NCI-H460 (cell line): ENCODE measurements around the gene DMPK. TPM values are rescaled to one million over a fixed set of nuclear protein-coding genes. Genes with fewer than 3 reads are reported as not detected.
"Not testable (repeated sequence)": the region's sequence is repeated elsewhere in the genome, so short reads cannot be mapped to it uniquely, and the experiment has no call there.

ENCODE experiments used
- DNase-seq: peaks from one replicate; pipeline ENCODE4 v3.0.0-alpha.2; 2016; ENCODE audit warnings: low read depth; ENCODE audit errors: extremely low read depth
- total RNA-seq: library from RNA; depleted of rRNA; stranded (reverse); fragments of >200 nt; shearing (Covaris generic); gene quantifications from 2 replicates; pipeline ENCODE4 v1.2.3, GENCODE V29; 2014

The DMPK gene
- total RNA-seq, 1 experiment from 2014 or later = 10.6 TPM

DNA sequence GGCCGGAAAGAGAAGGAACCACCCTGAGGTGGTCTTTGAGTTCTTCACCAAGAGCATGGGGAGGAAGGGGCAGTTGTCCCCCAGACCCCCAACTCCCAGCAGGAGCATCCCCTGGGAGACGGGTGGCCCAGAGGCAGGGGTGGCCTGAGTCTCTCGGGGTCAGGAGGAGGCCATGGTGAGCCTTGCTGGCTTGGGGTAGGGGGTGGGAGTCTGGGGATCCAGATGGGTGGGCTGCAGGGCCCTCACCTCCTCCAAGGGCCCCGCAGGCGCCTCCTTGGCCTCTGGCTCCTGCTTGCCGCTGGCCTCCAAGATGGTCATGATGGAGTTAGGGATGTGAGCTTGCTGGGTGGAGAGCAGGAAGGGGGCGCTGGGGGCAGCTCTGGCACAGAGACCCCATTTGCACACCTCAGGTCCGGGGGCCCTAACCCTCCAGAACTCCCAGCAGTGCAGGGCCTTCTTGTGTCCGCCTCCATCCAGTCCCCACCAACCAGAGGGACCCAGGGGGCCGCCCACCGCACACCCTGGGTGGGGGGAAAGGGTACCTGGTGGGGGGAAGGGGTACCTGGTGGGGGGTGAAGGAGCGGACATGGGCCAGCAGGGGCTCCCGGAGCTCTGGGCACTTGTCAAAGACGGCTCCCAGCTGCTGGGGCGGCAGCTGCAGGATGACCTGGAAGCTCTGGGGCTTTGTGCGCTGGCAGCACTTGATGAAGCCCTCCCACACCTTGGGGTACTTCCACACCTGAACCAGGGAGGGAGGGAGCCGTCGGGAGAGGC is 34.1 kb upstream of the DMPK start:
- no peak for DNase-seq

- no peak for DNase-seq
Observed at GRCh38 chr19:45815481-45816216, 33.4 kb upstream of the DMPK start.

- no peak for DNase-seq
Observed at GRCh38 chr19:45814851-45815480, 32.7 kb upstream of the DMPK start, which contains the start of gene RSPH6A. RSPH6A (minus strand) TSS chr19:45815308; CDS start chr19:45815176, 132 bp downstream.

- DNase-seq = no peak
Observed at GRCh38 chr19:45814166-45814780, 32.0 kb upstream of the DMPK start.

DNA sequence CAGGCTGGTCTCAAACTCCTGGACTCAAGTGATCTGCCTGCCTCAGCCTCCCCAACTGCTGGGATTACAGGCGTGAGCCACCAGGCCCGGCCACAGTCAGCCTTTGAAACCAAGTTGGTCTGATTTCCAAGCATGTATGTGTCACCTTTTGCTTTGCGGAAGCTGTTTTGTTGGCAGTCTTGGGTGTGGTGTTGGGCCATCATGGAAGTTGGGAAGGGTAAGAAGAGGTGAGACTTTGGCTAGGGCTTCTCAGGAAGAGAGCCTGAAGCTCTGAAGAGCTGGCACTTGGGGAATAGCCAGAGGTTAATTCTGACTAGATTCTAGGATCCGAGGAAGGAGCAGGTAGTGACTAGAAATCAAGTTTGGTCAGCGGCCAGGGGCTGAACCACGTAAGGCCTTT is 30.0 kb upstream of the DMPK start:
- no peak for DNase-seq

- no peak for DNase-seq
Observed at GRCh38 chr19:45809643-45810159, 27.4 kb upstream of the DMPK start.

DNA sequence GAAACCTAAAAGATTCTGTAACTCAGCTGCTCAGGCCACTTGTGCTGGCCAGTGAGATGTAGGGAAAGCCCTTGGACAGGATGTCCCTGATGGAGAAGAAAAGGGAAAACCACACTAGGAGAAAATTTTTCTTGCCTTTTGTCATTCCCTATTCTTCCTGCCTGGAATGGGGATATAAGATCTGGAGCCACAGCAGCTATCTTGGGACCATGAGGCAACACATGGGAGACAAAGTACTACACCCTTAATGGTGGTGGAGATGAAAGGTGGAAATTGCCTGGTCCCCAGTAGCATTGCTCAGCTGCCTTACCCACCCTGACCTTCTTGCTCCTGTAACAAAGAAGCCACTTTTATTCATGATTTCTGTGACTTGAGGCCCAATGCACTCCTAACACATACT is 23.4 kb upstream of the DMPK start:
- DNase-seq = no peak

GRCh38 chr19:45804959-45805230 is 22.6 kb upstream of the DMPK start:
- DNase-seq = no peak

DNA sequence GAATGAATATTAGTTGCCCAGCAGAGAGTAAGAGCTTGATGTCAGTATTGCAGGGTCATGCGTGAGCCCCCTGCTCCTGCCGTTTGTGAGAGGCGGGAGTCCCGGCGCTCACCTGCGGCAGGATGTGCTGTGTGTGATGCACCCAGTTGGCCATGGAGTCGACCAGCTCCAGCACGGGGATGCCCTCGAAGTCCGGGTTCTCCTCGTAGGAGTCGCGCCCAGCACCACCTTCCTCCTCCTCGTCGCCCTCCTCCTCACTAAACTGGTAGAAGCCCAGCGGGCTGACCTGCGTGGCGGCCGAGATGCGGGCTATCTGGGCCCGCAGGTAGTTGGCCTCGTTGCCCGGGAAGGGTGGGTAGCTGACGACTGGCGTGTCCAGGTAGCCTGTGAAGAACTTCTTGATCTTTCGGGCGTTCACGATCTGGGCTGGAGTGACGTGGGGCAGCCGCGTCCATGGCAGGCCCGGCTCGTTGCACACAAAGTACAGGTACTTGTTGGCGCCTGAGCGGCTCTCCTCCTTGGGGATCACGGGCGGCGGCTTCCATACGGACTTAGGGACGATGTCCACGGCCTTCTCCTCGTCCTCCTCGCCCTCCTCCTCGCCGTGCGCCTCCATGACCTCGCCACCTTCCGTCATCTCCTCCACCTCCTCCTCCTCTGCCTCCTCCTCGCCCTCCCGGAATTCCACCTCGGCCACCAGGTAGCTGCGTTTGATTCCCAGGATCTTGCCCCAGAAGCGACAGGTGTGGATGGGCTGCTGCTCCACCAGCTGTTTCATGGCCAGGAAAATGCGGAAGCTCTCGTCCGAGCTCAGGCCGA is 22.1 kb upstream of the DMPK start:
- DNase-seq = no peak

DNA sequence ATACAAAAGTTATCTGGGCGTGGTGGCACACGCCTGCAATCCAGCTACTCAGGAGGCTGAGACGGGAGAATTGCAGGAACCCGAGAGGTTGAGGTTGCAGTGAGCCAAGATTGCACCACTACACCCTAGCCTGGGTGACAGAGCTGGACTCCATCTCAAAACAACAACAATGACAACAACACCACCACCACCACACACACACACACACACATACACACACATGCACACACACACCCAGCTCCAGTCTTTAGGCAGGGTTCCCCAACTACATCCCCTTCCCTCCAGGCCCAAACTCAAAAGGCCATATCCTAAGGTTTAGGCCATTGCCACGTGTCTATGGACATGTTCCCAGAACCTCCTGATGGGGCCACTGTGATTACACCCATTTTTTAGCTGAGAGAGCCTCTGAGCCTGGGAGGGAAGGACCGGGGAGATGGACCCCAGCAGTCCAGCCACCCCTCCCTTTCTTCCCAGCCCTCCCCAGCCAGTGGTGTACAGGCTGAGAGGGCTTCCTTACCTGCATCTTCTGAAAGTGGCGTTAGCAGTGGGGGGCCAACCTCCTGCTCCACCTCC is 19.4 kb upstream of the DMPK start:
- no peak for DNase-seq

DNA sequence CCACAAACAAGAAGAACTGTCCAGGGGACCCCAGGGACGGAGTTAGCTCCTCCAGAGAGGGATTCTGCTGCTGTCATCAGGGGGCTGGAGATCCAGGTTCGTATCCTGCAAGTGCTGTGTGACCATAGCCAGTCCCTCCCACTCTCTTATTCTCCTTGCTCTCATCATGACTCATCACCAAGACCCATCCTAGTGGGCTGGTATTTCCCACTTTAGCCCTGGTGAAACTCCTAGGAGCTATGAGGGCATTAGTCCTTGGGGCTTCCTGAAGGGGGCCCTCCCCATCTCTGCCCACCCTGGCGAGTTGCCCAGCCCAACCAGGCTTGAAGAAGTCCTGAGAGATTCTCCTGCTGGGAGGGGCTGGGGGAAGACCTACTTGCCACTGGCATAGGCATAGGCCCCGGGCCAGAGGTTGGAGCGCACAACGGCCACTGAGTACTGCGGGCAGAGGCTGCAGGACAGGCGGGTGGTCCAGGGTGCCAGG is 17.8 kb upstream of the DMPK start:
- no peak for DNase-seq

- DNase-seq = not testable (repeated sequence)
Observed at GRCh38 chr19:45799541-45799940, 17.3 kb upstream of the DMPK start.

DNA sequence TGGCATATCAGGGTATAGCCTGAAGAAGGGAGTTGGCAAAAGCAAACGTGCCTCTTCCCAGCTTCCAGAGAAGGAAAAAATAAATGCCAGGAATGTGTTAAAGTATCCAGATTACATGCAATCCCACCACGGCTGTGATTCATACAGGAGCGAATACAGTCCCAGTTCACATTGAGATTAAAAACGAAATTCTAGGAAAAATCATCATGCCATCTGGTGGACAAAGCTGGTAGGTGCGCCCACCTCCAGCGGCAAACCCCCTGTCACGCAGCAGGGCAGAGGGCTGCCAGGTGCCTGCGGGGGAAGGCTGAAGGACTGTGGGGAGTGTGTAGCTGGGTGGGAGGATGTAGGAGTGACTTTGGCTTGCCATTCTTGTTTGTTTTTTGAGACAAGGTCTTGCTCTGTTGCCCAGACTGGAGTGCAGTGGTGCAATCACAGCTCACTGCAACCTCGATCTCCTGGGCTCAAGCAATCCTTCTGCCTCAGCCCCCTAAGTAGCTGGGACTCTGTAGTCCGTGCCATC is 16.8 kb upstream of the DMPK start:
- DNase-seq = peak; percentile 17

DNA sequence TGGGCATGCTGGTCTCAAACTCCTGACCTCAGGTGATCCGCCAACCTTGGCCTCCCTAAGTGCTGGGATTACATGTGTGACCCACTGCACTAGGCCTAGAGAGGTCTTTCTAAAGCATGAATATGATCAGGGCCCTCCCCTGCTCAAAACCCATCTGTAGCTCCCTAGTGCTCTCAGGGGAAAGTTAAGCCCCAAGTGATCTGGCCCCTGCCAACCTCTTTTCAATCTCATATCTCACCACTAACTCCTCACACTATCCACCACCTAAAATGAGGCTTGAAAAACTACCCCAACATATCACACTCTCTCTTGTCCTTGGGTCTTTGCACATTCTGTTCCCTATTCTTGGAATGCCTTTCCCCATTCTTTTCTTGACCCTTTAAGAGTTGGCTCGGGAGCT is 12.3 kb upstream of the DMPK start:
- no peak for DNase-seq

GRCh38 chr19:45793876-45794275 is 11.6 kb upstream of the DMPK start:
- no peak for DNase-seq

DNA sequence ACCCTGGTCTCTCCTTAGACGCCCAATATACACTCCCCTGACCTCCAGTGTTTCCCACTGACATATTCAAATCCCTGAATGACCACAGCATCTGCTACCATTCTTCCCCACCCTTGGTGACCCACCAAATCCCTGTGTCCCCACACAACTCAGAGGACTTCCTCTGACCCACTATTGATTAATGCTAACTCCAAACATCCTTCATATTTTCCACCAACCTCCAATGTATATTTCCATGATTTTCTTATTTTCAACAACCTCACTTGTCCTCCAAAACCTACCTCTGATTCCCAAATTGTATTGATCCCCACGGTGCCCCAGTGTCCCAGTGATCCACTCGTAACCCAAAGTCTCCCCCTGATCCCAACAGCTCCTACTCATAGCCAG is 10.9 kb upstream of the DMPK start:
- no peak for DNase-seq

- DNase-seq = peak; percentile 96
Observed at GRCh38 chr19:45792470-45793177, 10.3 kb upstream of the DMPK start, which contains the start of gene DMWD. DMWD (minus strand) TSS chr19:45792845; CDS start chr19:45792756, 89 bp downstream.

DNA sequence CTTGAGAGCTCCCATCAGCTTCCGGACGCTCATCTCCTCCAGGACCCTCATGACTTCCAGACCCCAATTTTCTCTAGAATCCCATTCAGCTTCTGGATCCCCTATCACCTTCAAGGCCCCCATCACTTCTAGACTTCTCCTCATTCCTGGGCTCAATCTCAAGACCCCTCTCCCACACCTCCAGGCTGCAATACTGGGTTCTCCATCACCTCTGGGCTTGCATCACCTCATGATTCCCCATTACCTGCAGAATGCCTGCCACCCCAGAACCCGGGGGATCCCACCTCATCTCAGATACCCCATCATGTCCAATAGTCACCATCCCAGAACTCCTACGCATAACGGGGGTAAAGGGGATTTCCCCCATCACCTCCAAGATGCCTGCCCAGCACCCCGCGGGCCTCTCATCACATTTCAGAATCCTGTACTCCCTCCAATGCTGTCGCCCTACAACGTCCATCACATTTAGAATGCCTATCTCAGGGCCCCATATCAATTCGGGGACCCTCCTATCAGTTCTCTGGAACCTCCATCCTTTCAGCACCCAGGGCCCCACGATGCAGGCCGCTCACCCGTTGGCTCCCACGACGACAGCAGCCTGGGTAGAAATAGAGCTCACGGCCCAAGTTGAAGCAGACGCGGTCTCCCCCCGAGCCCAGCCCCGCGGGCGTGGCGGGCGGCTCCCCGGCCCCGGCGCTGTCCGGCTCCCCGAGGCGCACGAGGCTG is 9.6 kb upstream of the DMPK start:
- DNase-seq = no peak
